ENCODE results near the gene ARRDC2. TPM values are rescaled to one million over a fixed set of nuclear protein-coding genes. Genes with fewer than 3 reads are reported as not detected.

The ARRDC2 gene
- total and polyA plus RNA-seq, 9 of the 15 experiments (the other 6 are each of a cell fraction or from before 2014, with no cell fraction given), result 1.9 to 27.4 (median 15.2) TPM

- TF ChIP-seq KLF16 (IDR thresholded peaks at IDR 0.05), result no peak
- no peak for TF ChIP-seq ELK1 (CRISPR knock-in tag; IDR thresholded peaks at IDR 0.05)
- TF ChIP-seq ZC3H4 (CRISPR knock-in tag; IDR thresholded peaks at IDR 0.05; ENCODE audit: borderline replicate concordance), result no peak
- no peak for TF ChIP-seq MBD2 (IDR thresholded peaks at IDR 0.05; ENCODE audit: borderline replicate concordance, low read depth)
- TF ChIP-seq ZNF212 (CRISPR knock-in tag; IDR thresholded peaks at IDR 0.05), result no peak
- no peak for TF ChIP-seq TCFL5 (CRISPR knock-in tag; conservative IDR thresholded peaks at IDR 0.05)
- TF ChIP-seq PHF21A (IDR thresholded peaks at IDR 0.05; ENCODE audit: borderline replicate concordance, low read depth), result no peak
- TF ChIP-seq RUNX1 (IDR thresholded peaks at IDR 0.05; ENCODE audit: low read depth), result no peak
- TF ChIP-seq AFF4 (CRISPR knock-in tag; IDR thresholded peaks at IDR 0.05), result no peak
- TF ChIP-seq PHB2 (IDR thresholded peaks at IDR 0.05; ENCODE audit: low read depth), result no peak
- no peak for TF ChIP-seq TSHZ1 (CRISPR knock-in tag; IDR thresholded peaks at IDR 0.05)
- no peak for TF ChIP-seq JUNB (CRISPR knock-in tag; conservative IDR thresholded peaks at IDR 0.05)
- TF ChIP-seq HMBOX1 (IDR thresholded peaks at IDR 0.05), result no peak
- TF ChIP-seq ETV5 (CRISPR knock-in tag; IDR thresholded peaks at IDR 0.05; ENCODE audit: low read depth), result no peak
- TF ChIP-seq ILK (tag; IDR thresholded peaks at IDR 0.05; ENCODE audit: borderline replicate concordance, low read depth), result no peak
- TF ChIP-seq PTRF (tag; IDR thresholded peaks at IDR 0.05), result no peak
- TF ChIP-seq TSC22D4 (tag; IDR thresholded peaks at IDR 0.05), result no peak
- no peak for TF ChIP-seq ZNF431 (CRISPR knock-in tag; IDR thresholded peaks at IDR 0.05)
- TF ChIP-seq TFAP4 (CRISPR knock-in tag; IDR thresholded peaks at IDR 0.05; ENCODE audit: borderline replicate concordance), result no peak
Observed at GRCh38 chr19:18063463-18063862, 55.5 kb downstream of the ARRDC2 start (continued).
